Mesothelial cell of epicardium (in vitro differentiated cells): ENCODE measurements around the gene TANC1. TPM values are rescaled to one million over a fixed set of nuclear protein-coding genes. Genes with fewer than 3 reads are reported as not detected.
A peak's percentile ranks its signal among the peaks of the same experiment; 100 is the strongest.

Source experiments
- DNase-seq, 2 experiments: peaks; one replicate each; pipeline ENCODE4 v3.0.0; 2021; ENCODE audit warnings: low spot score in 2 of 2; ENCODE audit not compliant: unreplicated experiment in 2 of 2
- H3K27ac Mint-ChIP-seq: 2 replicates; pipeline ENCODE4 v1.8.0; 2021; ENCODE audit warnings: mixed read lengths
- H3K27me3 Mint-ChIP-seq: 2 replicates; pipeline ENCODE4 v1.8.0; 2021; ENCODE audit warnings: low read depth, mixed read lengths
- H3K36me3 Mint-ChIP-seq: 2 replicates; pipeline ENCODE4 v1.8.0; 2021; ENCODE audit warnings: mixed read lengths
- H3K4me1 Mint-ChIP-seq: 2 replicates; pipeline ENCODE4 v1.8.0; 2021; ENCODE audit warnings: mixed read lengths
- H3K4me3 Mint-ChIP-seq: 2 replicates; pipeline ENCODE4 v1.8.0; 2021; ENCODE audit warnings: mild to moderate bottlenecking, moderate library complexity, mixed read lengths
- H3K9me3 Mint-ChIP-seq: 2 replicates; pipeline ENCODE4 v1.8.0; 2021; ENCODE audit warnings: mixed read lengths
- CTCF ChIP-seq: fragments of 200-600 bp; sonication (generic); IDR thresholded peaks from one replicate; pipeline ENCODE4 v1.5.0; 2021; ENCODE audit warnings: antibody characterized with exemption; ENCODE audit not compliant: unreplicated experiment
- total RNA-seq: library from RNA; stranded (reverse); gene quantifications from 3 replicates; pipeline ENCODE4 v1.2.1, GENCODE V29; 2021

The TANC1 gene
- total RNA-seq, 1 donor from 2014 or later = 138 TPM

- H3K4me3 Mint-ChIP-seq = no peak overlapping the region
- H3K9me3 Mint-ChIP-seq = peaks cover 30% of the 10 kb centered on the region
- peaks cover 56% of the 10 kb centered on the region for H3K36me3 Mint-ChIP-seq
- H3K27me3 Mint-ChIP-seq = no peaks in the 10 kb centered on the region
- peak overlapping the region; percentile 99 for H3K27ac Mint-ChIP-seq
- DNase-seq = no peak
- peaks cover 53% of the 10 kb centered on the region for H3K4me1 Mint-ChIP-seq
- no peak for TF ChIP-seq CTCF
Measured at GRCh38 chr2:159042115-159042850, 73.8 kb downstream of the TANC1 start.

GRCh38 chr2:159043710-159044109 is 75.3 kb downstream of the TANC1 start:
- Mint-ChIP-seq H3K27ac (peak overlapping the region; percentile 99), H3K9me3 (peaks cover 17% of the 10 kb centered on the region), H3K36me3 (peaks cover 43% of the 10 kb centered on the region), H3K27me3 (no peaks in the 10 kb centered on the region), H3K4me1 (peaks cover 65% of the 10 kb centered on the region), H3K4me3 (no peak overlapping the region)
- TF ChIP-seq CTCF = no peak
- DNase-seq = no peak

- H3K4me3 Mint-ChIP-seq = peak overlapping the region; percentile 8
Measured at GRCh38 chr2:159044804-159045286, 76.4 kb downstream of the TANC1 start.

GRCh38 chr2:159045545-159046454 is 77.4 kb downstream of the TANC1 start:
- DNase-seq = no peak
- H3K27ac Mint-ChIP-seq = peak overlapping the region; percentile 99
- peaks cover 28% of the 10 kb centered on the region for H3K36me3 Mint-ChIP-seq
- peak overlapping the region; percentile 34 for H3K4me3 Mint-ChIP-seq
- H3K4me1 Mint-ChIP-seq = peaks cover 81% of the 10 kb centered on the region
- H3K27me3 Mint-ChIP-seq = no peaks in the 10 kb centered on the region
- no peak for TF ChIP-seq CTCF
- no peaks in the 10 kb centered on the region for H3K9me3 Mint-ChIP-seq

More at GRCh38 chr2:159044804-159045286, 76.4 kb downstream of the TANC1 start:
- peaks cover 7% of the 10 kb centered on the region for H3K9me3 Mint-ChIP-seq
- peaks cover 76% of the 10 kb centered on the region for H3K4me1 Mint-ChIP-seq
- H3K27ac Mint-ChIP-seq = peak overlapping the region; percentile 99
- H3K36me3 Mint-ChIP-seq = peaks cover 35% of the 10 kb centered on the region
- TF ChIP-seq CTCF = no peak
- H3K27me3 Mint-ChIP-seq = no peaks in the 10 kb centered on the region
- no peak for DNase-seq

GRCh38 chr2:159046966-159047365 is 78.5 kb downstream of the TANC1 start:
- DNase-seq = no peak
- no peaks in the 10 kb centered on the region for H3K27me3 Mint-ChIP-seq
- H3K9me3 Mint-ChIP-seq = no peaks in the 10 kb centered on the region
- H3K4me1 Mint-ChIP-seq = peaks cover 91% of the 10 kb centered on the region
- peak overlapping the region; percentile 99 for H3K27ac Mint-ChIP-seq
- peaks cover 16% of the 10 kb centered on the region for H3K36me3 Mint-ChIP-seq
- no peak for TF ChIP-seq CTCF
- no peak overlapping the region for H3K4me3 Mint-ChIP-seq
